ENCODE data around the gene IPMK. TPM values are rescaled to one million over a fixed set of nuclear protein-coding genes. Genes with fewer than 3 reads are reported as not detected.

Gene IPMK
- total RNA-seq, 1 donor from 2014 or later: 14.3 TPM

DNA sequence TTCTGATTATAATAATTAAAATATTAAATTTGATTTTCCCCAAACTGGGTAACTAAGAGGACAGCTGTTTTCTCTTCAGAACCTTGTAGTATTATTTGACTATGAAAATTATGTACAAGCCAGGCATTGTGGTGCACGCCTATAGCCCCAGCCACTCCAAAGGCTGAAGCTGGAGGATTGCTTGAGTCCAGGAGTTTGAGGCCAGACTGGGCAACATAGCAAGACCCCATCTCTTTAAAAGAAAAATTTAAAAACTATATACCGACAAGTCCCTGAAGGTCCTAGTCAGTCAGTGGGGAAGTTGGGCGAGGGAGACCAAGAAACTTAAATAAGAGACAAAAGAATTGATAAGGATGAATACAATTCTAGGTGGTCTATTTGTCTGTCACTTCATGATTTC, 40.0 kb upstream of the IPMK start:
- H3K79me2 ChIP-seq (ENCODE audit: low read depth): no peaks in the 10 kb centered on the region
- H3K9ac ChIP-seq: no peak overlapping the region
- H3K4me1 ChIP-seq: no peaks in the 10 kb centered on the region
- H3K36me3 Mint-ChIP-seq: no peaks in the 10 kb centered on the region
- no peaks in the 10 kb centered on the region for H4K20me1 ChIP-seq (ENCODE audit: low read depth)
- no peaks in the 10 kb centered on the region for H3K9me3 Mint-ChIP-seq
- no peaks in the 10 kb centered on the region for H3F3A ChIP-seq (ENCODE audit: low read depth)
- H3K9me3 ChIP-seq (ENCODE audit: low read depth): no peaks in the 10 kb centered on the region
- H3K27ac Mint-ChIP-seq: no peak overlapping the region
- H3K36me3 ChIP-seq: no peaks in the 10 kb centered on the region
- H3K4me2 ChIP-seq: no peak overlapping the region
- no peaks in the 10 kb centered on the region for H3K27me3 ChIP-seq
- H3K4me3 ChIP-seq: no peak overlapping the region
- no peak overlapping the region for H3K27ac ChIP-seq
- DNase-seq (ENCODE audit: low spot score): no peak
- H3K4me1 Mint-ChIP-seq: peaks cover 5% of the 10 kb centered on the region
- no peak overlapping the region for H3K4me3 Mint-ChIP-seq
- H3K27me3 Mint-ChIP-seq (ENCODE audit: insufficient read depth, low read depth): no peaks in the 10 kb centered on the region
- no peak overlapping the region for H2AFZ ChIP-seq (replicated peaks)
- TF ChIP-seq, protein P1, sequence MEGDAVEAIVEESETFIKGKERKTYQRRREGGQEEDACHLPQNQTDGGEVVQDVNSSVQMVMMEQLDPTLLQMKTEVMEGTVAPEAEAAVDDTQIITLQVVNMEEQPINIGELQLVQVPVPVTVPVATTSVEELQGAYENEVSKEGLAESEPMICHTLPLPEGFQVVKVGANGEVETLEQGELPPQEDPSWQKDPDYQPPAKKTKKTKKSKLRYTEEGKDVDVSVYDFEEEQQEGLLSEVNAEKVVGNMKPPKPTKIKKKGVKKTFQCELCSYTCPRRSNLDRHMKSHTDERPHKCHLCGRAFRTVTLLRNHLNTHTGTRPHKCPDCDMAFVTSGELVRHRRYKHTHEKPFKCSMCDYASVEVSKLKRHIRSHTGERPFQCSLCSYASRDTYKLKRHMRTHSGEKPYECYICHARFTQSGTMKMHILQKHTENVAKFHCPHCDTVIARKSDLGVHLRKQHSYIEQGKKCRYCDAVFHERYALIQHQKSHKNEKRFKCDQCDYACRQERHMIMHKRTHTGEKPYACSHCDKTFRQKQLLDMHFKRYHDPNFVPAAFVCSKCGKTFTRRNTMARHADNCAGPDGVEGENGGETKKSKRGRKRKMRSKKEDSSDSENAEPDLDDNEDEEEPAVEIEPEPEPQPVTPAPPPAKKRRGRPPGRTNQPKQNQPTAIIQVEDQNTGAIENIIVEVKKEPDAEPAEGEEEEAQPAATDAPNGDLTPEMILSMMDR (IDR thresholded peaks at IDR 0.05): no peak
- TF ChIP-seq EZH2phosphoT487 (IDR thresholded peaks at IDR 0.05) (no peak), EZH2 (IDR thresholded peaks at IDR 0.05) (no peak)

DNA sequence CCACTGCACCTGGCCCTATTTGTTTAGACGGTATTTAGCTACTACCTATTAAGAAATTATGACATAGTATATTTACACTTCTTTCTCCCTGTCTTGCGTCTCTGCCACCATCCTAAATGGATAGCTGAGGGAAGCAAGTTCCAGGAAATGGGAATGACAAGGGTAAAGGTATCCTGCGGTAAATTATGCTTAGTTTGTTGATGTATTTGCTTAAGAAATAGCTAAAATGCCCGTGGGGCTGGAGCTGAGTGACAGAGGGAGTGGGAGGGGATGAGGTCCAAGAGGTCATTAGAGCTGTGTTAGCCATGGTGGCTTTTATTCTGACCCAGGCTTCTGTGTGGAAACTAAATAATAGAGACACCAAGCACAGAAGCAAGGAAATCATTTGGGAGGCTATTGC, 38.1 kb upstream of the IPMK start:
- H3K9me3 ChIP-seq (ENCODE audit: low read depth): no peaks in the 10 kb centered on the region
- H3K4me2 ChIP-seq: no peak overlapping the region
- H3K27ac ChIP-seq: no peak overlapping the region
- no peaks in the 10 kb centered on the region for H3K36me3 ChIP-seq
- no peak overlapping the region for H3K4me3 Mint-ChIP-seq
- H3K9ac ChIP-seq: no peak overlapping the region
- H3K4me1 ChIP-seq: no peaks in the 10 kb centered on the region
- H3K27ac Mint-ChIP-seq: no peak overlapping the region
- H3K4me3 ChIP-seq: no peak overlapping the region
- peaks cover 19% of the 10 kb centered on the region for H3K4me1 Mint-ChIP-seq
- H3K36me3 Mint-ChIP-seq: no peaks in the 10 kb centered on the region
- TF ChIP-seq, protein P1 (IDR thresholded peaks at IDR 0.05): no peak
- H3K9me3 Mint-ChIP-seq: no peaks in the 10 kb centered on the region
- DNase-seq (ENCODE audit: low spot score): no peak
- H3F3A ChIP-seq (ENCODE audit: low read depth): no peaks in the 10 kb centered on the region
- no peak overlapping the region for H2AFZ ChIP-seq (replicated peaks)
- H3K27me3 ChIP-seq: no peaks in the 10 kb centered on the region
- H3K79me2 ChIP-seq (ENCODE audit: low read depth): no peaks in the 10 kb centered on the region
- H4K20me1 ChIP-seq (ENCODE audit: low read depth): no peaks in the 10 kb centered on the region
- no peaks in the 10 kb centered on the region for H3K27me3 Mint-ChIP-seq (ENCODE audit: insufficient read depth, low read depth)

DNA sequence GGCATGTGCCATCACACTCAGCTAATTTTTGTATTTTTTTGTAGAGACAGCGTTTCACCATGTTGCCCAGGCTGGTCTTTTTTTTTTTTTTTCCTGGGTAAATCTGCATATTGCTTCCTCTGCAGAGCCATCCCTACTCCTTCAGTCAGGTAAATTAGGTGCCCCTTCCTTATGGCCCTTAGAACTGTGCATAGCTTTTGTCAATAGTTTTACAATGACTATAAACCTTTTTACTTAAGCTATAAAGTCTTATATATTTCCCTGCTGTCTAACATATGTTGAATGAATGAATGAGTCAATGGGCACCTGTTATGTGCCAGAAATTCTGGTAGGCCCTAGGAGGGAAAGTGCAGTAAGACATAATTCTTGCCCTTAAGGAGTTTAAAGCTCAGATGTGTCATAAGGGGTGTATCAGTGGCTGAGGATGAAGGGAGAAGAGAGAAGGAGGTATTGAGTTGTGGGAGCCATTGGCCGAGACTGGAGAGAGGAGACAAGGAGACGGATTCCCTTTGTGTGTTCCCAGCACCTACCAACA, 36.5 kb upstream of the IPMK start:
- Histone ChIP-seq H4K20me1 (ENCODE audit: low read depth) (no peaks in the 10 kb centered on the region), H3K27me3 (no peaks in the 10 kb centered on the region), H3K79me2 (ENCODE audit: low read depth) (no peaks in the 10 kb centered on the region), H3K4me2 (no peak overlapping the region), H2AFZ (replicated peaks) (no peak overlapping the region), H3K4me1 (no peaks in the 10 kb centered on the region), H3F3A (ENCODE audit: low read depth) (no peaks in the 10 kb centered on the region), H3K4me3 (no peak overlapping the region), H3K36me3 (no peaks in the 10 kb centered on the region), H3K9ac (no peak overlapping the region), H3K9me3 (ENCODE audit: low read depth) (no peaks in the 10 kb centered on the region), H3K27ac (no peak overlapping the region)
- H3K27ac Mint-ChIP-seq: no peak overlapping the region
- peaks cover 25% of the 10 kb centered on the region for H3K4me1 Mint-ChIP-seq
- no peak for DNase-seq (ENCODE audit: low spot score)
- H3K36me3 Mint-ChIP-seq: no peaks in the 10 kb centered on the region
- no peaks in the 10 kb centered on the region for H3K9me3 Mint-ChIP-seq
- H3K4me3 Mint-ChIP-seq: no peak overlapping the region
- TF ChIP-seq, protein P1 (IDR thresholded peaks at IDR 0.05): no peak
- no peak for TF ChIP-seq EZH2phosphoT487 (IDR thresholded peaks at IDR 0.05)
- no peak for TF ChIP-seq EZH2 (IDR thresholded peaks at IDR 0.05)
- no peaks in the 10 kb centered on the region for H3K27me3 Mint-ChIP-seq (ENCODE audit: insufficient read depth, low read depth)
